GM19372 (cell line): Measurements from ENCODE around the gene SEPTIN1.
A peak's percentile ranks its signal among the peaks of the same experiment; 100 is the strongest.
"Not testable (repeated sequence)": the region's sequence is repeated elsewhere in the genome, so short reads cannot be mapped to it uniquely, and the experiment has no call there.

Experiments used
- ATAC-seq: cut with Tn5 transposase; IDR thresholded peaks from one replicate; pipeline ENCODE4 v1.9.1; 2021; ENCODE audit warnings: mild to moderate bottlenecking, low read depth, moderate library complexity; ENCODE audit not compliant: unreplicated experiment

The SEPTIN1 gene

DNA sequence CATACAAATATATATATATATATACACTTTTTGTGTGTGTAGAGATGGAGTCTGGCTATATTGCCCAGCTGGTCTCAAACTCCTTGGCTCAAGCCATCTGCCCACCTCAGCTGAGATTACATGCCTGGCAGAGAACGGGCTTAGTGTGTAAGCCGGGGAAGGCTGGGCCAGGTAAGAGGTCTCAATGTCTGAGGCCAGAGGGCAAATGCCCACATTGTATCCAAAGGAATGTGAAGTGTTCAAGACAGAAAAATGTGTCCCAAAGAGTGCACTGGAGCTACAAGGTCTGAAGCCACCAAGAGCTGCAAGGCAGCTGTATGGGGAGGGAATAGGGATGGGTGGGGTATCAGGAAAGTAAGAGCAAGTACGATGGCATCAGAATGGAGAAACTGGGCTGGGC is 36.1 kb downstream of the SEPTIN1 start:
- ATAC-seq, result no peak

DNA sequence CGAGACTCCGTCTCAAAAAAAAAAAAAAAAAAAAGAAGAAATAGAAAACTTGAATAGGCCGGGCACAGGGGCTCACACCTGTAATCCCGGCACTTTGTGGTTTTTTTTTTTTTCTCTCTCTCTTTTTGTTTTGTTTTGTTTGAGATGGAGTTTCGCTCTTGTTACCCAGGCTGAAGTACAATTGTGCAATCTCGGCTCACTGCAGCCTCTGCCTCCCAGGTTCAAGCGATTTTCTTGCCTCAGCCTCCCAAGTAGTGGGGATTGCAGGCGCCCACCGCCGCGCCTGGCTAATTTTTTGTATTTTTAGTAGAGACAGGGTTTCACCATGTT is 38.9 kb downstream of the SEPTIN1 start:
- not testable (repeated sequence) for ATAC-seq

DNA sequence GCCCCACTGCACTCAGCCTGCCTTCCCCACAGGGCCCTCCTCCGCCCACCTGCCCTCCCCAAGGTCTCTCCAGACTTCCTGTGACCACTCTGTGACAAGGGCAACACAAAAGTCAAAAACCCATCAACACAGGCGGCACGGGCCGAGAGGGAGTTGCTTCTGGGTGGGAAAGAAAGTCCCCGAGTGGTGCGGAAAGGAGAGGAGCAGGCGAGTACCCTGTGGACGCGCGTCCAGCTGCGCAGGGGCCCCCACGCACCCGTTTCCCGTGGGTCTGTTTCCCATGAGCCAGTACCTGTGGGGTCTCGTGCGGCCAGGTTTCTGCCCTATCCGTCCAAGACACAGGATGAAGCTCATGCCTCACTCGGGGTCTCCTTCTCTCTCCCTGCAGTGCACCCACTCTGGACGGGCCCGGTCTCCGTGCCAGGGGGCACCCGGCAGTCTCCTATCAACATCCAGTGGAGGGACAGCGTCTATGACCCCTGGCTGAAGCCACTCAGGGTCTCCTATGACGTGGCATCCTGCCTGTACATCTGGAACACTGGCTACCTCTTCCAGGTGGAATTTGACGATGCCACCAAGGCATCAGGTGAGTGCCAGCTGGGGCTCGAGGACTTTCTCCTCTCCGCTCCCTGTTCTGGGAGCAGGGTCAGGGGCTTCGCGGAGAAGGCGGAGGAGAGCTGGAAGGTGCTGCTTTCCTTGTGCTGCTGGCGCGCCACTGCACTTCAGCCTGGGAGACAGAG is 39.4 kb downstream of the SEPTIN1 start:
- ATAC-seq, result no peak

DNA sequence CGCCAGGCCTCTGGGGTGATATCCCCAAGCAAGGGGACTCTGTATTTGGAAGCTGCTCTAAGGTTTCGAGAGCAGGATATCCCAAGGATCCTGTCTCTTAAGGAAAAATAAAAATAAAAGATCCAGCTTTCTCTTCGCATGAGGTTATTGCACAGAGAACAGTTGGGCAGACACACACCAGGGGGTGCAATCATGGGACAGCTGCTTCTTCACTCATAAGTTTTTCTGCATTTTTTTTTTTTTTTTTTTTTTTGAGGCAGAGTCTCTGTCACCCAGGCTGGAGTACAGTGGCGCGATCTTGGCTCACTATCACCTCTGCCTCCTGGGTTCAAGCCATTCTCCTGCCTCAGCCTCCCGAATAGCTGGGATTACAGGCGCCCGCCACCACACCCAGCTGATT is 40.4 kb downstream of the SEPTIN1 start:
- not testable (repeated sequence) for ATAC-seq

DNA sequence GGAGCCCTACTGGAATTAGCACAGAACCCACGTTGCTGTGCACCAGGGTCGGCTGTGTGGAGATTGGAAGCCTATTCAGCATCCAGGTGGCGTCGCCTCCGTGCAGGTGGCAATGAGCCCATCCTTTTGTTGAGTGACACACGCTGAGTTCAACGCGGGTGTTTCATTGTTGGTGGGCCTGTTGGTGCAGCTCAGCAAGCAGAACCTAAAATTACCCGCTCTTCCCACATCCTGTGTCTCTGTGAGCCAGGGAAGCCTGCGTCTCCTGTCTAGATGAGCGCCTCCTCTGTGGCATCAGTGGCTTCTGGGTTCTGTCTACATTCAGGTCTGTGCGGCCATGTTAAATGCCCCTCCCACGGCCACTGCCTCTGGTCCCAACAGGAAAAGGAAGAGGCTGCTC is 41.7 kb downstream of the SEPTIN1 start:
- ATAC-seq, result no peak

DNA sequence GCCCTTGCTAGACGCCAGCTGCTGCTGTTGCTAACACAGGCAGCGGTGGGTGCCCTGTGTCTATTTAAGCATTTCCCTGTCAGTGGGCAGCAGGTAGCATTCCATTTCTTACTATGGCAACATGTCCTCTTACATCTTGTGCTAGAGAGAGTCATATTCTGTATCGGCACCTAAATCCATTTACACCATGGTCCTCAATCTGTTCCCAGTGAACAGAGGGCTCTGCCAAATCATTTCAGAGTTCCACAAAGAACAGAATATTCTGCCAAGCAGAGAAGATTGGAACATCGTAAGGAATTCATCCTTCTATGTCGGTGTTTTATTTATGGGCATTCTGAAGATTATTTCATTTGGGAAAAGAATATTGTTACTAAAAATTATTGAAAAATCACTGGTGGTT is 43.6 kb downstream of the SEPTIN1 start:
- ATAC-seq, result not testable (repeated sequence)

DNA sequence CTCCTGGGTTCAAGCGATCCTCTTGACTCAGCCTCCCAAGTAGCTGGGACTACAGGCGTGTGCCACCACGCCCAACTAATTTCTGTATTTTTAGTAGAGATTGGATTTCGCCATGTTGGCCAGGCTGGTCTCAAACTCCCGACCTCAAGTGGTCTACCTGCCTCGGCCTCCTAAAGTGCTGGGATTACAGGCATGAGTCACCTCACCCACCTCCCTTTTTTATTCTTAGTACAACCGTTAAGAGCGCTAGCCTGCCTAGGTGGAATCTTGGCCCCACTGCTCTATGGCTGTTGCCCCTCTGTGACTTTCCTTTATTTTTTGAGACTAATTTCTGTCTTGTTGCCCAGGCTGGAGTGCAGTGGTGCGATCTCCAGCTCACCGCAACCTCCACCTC is 44.4 kb downstream of the SEPTIN1 start:
- ATAC-seq, result not testable (repeated sequence)

DNA sequence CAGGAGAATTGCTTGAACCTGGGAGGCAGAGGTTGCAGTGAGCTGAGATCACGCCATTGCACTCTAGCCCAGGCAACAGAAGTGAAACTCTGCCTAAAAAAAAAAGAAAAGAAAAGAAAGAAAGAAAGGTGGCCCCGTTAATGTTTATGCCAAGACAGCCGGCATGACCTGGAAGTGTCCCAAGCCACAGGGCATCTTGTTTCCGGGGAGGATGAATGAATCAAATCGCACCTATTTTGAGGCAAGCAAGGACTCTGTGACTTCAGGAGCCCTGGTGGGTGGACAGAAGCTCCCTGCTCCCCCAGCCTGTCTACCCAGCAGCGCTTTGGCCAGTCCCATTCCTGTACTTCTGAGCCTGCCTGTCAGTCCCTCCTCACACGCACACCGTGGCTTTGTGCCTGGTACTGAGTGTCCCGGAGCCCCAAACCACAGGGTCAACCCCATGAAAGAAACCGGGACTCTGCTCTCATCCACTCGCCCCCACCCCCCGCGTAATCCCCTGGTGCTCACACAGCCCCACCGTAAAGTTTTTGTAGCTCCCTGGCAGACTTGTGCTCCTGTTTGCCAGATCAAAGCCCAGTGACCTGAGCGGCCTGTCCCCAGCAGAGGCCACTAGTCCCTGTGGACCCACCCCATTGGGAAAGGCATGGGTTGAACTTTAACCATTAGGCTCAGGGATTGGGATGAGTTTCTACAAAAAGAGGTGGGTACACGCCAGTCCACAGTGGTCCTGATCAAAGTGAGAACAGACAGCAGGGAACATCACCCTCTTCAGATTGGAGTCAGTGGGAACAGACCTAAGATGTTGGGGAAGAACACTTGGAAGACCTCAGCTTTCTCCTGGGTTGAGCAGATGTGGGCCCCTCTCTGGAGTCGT is 46.5 kb downstream of the SEPTIN1 start:
- no peak for ATAC-seq

DNA sequence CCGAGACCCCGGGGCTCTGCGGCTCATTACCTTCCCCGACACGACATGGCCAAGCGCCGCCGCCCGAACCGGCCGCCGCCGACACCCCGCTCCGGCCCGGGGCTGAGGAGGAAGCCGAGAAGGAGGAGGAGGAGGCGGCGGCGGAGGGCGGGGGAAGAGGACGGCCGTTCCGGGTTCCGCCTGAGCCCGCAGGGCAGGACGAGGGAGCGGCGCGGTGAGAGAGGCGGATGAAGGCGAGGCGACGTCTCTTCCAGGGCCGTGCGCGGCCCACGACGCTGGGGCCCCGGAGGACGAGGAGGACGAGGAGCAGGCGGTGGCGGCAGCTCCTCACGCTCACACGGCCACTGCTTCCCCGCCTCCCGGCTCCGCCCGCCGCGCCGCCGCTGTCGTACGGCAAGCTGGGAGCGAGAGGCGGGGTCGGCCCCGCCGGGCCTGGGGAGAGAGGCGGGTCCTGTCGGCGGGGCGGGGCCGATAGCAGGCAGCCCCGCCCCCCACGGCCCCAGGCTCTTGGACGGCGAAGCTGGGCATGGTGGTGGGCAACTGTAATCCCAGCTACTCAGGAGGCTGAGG is 47.2 kb downstream of the SEPTIN1 start:
- peak; percentile 60 for ATAC-seq

DNA sequence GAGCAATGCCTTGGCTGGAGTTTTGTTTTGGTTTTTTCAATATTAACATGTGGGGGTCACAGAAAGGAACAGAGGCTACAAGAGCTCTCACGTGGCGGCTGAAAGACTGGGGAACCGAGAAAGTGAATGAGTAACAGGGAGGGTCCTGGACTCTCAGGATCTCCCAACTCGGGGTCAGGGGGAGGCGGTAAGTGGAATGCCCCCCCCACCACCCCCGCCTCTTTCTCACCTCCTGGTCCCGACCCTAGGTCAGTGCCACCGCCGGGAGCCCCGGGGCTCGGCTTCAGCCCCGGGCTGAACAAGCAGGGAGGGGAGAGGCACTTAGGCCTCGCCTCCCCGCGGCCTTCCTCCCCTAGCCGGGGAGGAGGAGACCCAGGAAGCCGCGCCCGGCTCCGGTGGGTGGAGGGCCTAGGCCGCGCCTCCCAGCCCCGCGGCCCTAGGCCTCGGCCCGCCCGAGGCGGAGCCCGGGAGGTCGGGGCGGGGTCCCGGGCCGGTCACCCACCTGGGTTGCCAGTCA is 47.8 kb downstream of the SEPTIN1 start:
- ATAC-seq, result peak; percentile 85
